ENCODE data around the gene DEAF1.
"Not testable (repeated sequence)": the region's sequence is repeated elsewhere in the genome, so short reads cannot be mapped to it uniquely, and the experiment has no call there.

DEAF1 gene

DNA sequence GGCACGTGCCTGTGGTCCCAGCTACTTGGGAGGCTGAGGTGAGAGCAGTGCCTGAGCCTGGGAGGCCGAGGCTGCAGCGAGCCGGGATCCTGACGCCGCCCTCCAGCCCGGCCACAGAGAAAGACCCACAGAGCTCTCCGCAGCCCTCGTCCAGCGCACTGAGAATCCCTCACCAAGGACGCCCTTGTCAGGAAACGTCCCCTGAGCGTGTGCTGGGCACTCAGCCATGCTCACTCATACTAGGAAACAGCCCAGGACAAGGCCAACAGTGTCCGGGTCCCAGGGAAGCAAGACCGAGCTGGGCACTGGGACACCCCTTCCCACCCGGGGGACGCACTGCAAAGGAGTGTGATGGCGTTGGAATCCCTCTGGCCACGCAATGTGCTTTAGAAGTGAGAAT lies 14.5 kb downstream of the DEAF1 start:
- no peak for DNase-seq (ENCODE audit: low read depth in 3 of 3)

- no peak for DNase-seq (ENCODE audit: low read depth in 3 of 3)
These were observed 15.5 kb downstream of the DEAF1 start for GRCh38 chr11:679271-680207.

DNA sequence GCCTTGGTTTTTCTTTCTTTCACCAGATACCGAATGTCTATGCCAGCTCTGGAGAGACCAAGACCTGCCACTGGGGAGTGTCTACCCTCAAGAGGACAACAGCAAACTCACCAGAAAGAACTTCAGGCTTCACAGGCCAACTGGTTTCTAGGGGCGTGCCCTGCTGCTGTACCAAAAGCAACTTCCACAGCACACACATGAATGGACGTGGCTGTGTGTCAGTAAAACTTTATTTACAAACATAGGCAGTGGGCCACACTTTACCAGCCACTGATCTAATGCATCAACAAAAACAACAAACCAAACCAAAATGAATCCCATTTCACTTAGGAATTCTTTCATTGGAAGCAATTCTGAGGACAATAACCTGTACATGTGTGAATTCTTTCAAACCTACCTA lies 16.7 kb downstream of the DEAF1 start:
- DNase-seq (ENCODE audit: low read depth in 3 of 3) = no peak

- DNase-seq (ENCODE audit: low read depth in 3 of 3) = no peak
These were observed 20.6 kb downstream of the DEAF1 start for GRCh38 chr11:674406-674805.

DNA sequence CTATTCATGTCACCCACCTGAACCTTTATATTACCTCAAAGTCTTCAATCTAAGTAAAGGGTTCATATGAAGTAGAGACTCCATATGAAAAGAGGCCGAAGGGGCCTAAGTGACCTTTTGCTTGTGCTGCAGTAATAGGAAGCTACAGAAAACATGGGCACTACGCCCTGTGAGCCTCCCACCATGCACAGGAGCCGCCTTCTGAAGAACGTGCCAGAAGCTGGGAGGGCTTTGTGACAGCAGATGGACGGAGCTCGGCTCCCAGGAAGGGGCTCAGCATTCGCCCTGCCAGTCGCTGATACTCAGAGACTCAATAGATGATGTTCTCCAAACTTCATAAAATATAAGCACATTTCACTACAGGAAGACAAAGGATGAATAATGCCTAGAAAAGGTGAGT lies 21.2 kb downstream of the DEAF1 start:
- DNase-seq (ENCODE audit: low read depth in 3 of 3) = no peak

GRCh38 chr11:665704-666281 lies 29.2 kb downstream of the DEAF1 start:
- DNase-seq (ENCODE audit: low read depth in 3 of 3) = no peak

- DNase-seq (ENCODE audit: low read depth in 3 of 3) = no peak
These were observed 29.8 kb downstream of the DEAF1 start for GRCh38 chr11:665062-665703.

DNA sequence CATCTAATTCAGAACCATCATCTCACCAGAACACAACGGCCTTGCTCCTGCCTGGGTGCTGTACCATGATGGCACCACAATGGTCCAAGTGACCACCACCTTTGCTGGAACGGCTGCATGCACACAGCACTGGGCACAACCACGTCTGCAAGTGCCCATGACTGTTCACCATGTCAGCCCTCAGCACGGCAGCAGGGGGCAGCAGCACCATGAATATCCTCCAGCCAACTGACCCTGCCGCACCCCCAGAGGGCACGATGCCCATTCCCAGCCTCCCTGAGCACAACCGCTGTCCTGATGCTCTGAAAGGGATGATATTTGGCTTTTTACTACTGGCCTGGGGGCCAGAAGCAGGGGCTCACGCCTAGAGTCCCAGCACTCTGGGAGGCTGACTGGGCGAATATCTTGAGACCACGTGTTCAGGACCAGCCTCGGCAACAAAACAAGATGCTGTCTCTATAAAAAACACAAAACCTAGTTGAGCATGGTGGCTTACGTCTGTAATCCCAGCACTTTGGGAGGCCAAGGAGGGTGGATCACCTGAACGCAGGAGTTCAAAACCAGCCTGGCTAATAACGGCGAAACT lies 32.2 kb downstream of the DEAF1 start:
- no peak for DNase-seq (ENCODE audit: low read depth in 3 of 3)

DNA sequence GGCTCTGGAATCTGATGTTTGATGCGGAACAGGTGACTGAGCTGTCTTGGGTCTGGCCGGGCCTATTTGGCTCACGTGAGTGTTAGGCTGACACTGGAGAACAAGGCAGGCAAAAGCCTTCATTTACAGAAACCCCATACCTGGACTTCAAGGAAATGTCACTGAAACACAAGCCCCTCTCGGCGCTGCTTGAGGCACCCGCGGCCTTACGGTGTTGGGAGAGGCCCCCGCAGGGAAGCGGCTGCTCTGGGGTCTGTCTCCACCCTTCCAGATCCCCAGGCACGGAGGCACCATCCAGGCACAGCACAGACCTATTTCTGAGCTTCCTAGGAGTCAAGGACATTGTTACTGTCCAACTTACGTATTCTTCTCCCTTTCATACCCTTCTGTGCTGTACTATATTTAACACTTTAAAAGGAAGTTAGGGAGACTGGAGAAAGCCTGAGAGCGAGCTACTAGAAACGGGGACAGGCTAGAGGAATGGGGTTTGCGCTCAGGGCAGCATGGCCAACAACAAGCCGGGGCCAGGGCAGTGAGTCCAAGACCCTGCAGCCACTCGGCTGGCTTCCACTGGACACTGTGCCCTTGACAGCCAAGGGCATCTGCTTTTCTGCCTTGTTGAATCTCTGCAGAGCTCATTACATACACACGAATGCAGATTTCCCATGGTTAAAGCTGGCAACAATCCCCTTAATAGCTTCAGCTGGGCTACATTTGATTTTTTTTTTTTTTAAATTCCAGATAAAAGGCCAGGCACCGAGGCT lies 34.2 kb downstream of the DEAF1 start:
- no peak for DNase-seq (ENCODE audit: low read depth in 3 of 3)

DNA sequence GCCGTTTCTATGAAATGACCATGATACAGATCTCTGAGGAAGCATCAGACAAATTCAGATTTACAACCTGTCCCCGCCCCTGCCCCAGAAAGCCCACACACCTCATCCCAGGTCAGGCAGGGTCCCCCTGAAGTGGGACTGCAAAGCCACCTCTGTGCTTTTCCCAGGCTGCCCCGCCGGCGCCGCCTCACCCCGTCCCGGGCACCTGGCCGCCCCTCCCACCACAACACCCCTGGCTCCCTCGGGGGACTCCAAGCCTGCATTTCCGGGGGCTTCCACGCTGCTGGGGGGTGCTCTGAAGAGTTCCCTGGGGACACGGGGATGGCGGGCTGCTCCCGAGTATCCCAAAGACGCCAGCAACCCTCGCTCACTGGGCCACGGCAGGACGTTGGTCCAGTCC lies 34.7 kb downstream of the DEAF1 start:
- no peak for DNase-seq (ENCODE audit: low read depth in 3 of 3)

- DNase-seq (ENCODE audit: low read depth in 3 of 3) = no peak
These were observed 35.4 kb downstream of the DEAF1 start for GRCh38 chr11:659532-660085.

GRCh38 chr11:657691-658126 lies 37.3 kb downstream of the DEAF1 start:
- no peak for DNase-seq (ENCODE audit: low read depth in 3 of 3)

DNA sequence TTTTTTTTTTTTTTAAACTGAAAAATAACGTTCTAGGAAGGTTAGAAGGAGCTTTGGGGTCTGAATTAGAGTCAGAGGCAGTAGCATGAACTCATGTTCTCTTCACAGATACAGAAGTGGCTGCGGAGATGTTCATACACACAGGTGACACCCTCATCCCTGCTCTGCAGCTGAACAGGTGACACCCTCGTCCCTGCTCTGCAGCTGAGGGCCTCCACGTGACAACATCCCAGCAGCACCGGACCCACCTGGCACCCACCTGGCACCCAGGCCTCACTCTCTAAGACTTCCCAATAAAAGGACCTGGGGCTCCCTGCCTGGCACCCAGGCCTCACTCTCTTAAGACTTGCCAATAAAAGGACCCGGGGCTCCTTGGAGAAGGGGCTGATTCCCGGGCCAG lies 38.2 kb downstream of the DEAF1 start:
- DNase-seq (ENCODE audit: low read depth in 3 of 3) = no peak

GRCh38 chr11:656426-656825 lies 38.6 kb downstream of the DEAF1 start:
- DNase-seq (ENCODE audit: low read depth in 3 of 3) = no peak

DNA sequence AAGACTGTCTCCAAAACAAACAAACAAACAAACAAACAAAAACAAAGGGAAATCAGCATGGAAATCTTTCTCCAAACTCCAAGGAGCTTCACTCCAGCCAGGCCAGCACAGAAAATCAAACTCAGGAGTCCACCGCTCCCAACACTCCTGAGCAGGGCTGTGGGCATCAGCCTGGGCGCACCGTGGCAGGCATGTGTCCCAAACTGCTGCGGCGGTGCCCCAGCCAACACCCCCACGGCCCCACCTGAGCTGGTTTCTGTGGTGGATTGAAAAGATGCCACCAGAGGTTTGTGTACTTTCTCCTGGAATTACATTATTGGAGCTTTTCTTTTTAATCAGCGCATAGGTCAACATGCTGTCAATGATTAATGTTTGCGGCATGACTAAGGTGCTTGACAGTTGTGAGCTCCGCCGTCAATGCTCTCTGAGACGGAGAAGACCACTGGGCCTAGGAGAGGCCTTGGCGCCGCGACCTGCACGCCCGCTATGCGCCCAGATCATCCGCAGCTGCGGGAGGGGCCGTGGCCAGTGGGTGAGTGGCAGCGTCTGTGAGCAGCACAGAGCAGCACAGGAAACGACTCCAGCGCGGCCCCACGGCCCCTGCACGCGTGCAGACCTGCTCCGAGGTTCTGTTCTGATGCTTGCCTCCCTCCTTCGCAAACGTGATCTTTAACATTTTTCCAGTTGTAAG lies 39.8 kb downstream of the DEAF1 start:
- DNase-seq (ENCODE audit: low read depth in 3 of 3) = no peak

- not testable (repeated sequence) for DNase-seq (ENCODE audit: low read depth in 3 of 3)
These were observed 40.6 kb downstream of the DEAF1 start for GRCh38 chr11:654444-654843.

DNA sequence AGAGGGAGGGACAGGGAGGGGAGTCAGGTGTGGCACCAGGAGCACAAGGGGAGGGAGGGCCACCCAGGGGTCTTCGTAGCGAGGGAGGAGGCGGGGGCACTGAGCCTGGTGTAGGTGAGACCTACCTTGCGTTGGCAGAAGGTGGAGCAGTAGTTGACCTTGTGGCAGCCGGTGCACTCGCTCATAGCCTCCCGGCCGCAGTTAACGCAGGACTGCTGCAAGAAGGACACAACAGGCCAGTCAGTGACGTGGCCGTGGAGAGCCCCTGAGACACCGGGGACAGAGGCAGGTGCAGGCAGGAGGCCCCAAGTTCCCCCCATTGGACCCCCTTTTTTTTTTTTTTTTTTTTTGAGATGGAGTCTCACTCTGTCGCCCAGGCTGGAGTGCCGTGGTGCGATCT lies 41.2 kb downstream of the DEAF1 start:
- no peak for DNase-seq (ENCODE audit: low read depth in 3 of 3)

GRCh38 chr11:653136-653535 lies 41.9 kb downstream of the DEAF1 start:
- DNase-seq (ENCODE audit: low read depth in 3 of 3) = not testable (repeated sequence)

DNA sequence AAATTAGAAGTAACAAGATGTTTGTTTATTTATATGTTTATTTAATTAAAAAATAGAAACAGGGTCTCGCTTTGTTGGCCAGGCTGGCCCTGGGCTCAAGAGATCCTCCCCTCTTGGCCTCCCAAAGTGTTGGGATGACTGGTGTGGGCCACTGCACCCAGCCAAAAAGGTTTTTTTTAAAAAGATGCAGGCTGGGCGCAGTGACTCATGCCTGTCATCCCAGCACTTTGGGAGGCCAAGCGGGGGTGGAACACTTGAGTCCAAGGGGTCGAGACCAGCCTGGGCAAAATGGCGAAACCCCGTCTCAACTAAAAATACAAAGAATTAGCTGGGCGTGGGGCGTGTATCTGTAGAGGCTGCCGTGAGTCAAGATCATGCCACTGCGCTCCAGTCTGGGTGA lies 44.5 kb downstream of the DEAF1 start:
- no peak for DNase-seq (ENCODE audit: low read depth in 3 of 3)

GRCh38 chr11:647672-648158 lies 47.3 kb downstream of the DEAF1 start:
- DNase-seq (ENCODE audit: low read depth in 3 of 3) = not testable (repeated sequence)

GRCh38 chr11:646214-646613 lies 48.8 kb downstream of the DEAF1 start:
- DNase-seq (ENCODE audit: low read depth in 3 of 3) = no peak

Data from stimulated activated CD4-positive, alpha-beta T cell treated with anti-CD3 and anti-CD28 coated beads, TNF-alpha, amount 100 ng/mL, for 48 hours (primary cell).